GM19395 (cell line): ENCODE results near the gene FAM3B.

Experiments
- ATAC-seq: cut with Tn5 transposase; IDR thresholded peaks from one replicate; pipeline ENCODE4 v1.9.1; 2021; ENCODE audit warnings: mild to moderate bottlenecking, moderate library complexity; ENCODE audit not compliant: unreplicated experiment

Gene FAM3B

GRCh38 chr21:41393876-41394465 is 77.4 kb downstream of the FAM3B start:
- no peak for ATAC-seq

DNA sequence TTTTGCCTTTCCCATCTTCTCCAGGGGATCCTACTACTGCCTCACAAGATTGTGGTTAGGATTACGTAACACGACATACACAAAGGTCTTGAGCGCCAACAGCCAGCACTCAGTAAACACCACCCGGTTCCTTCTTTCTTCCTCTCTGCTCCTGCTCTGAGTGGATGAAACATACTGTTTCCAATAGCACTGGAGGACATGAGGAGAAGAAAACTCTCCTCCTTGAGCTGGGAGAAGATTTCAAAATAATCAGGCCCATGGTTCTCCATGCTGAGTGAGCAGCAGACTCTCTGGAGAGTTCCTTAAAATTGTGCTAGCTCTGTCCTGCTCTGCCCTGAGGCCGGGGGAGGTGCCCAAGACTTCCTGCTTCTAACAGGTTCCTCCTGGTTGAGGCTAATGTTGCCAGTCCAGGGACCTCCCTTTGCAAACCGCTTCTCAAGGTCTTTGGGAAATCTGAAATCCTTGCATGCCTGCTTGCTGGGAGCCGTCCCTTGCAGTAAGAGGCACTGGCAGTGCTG is 80.0 kb downstream of the FAM3B start:
- ATAC-seq: no peak

GRCh38 chr21:41397471-41397891 is 80.9 kb downstream of the FAM3B start:
- ATAC-seq: no peak

DNA sequence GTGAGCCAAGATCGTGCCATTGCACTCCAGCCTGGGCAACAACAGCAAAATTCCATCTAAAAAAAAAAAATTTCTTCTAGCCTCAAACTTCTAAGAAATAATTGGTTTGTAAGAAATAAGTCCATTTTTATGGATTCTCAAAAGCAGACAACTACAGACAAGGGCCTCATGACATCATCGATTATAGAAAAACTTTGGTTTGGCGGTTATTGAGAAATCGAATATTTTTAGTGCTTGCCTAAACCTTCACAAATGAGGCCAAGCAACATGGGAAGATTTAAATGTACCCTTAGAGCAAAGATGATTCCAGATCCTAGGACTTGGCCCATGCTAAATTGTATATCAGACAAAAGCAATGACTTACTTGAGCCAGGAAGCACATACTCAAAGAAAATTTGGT is 81.7 kb downstream of the FAM3B start:
- ATAC-seq: no peak

DNA sequence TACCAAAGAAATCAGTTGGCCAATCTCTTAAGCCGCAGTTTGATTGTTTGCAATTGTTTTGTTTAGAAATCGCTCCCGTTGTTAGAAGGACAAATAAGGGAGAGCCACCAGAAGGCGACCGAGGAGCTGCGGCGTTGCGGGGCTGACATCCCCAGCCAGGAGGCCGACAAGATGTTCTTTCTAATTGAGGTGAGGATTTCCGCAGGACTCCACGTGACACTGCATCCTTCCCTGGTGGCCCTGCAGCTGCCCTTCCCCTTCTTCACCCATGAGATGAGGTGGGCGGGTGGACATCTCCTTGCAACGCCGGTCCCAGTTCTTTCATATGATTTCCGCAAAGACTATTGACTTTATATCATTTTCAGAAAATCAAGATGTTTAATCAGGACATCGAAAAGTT is 82.2 kb downstream of the FAM3B start:
- ATAC-seq: no peak

DNA sequence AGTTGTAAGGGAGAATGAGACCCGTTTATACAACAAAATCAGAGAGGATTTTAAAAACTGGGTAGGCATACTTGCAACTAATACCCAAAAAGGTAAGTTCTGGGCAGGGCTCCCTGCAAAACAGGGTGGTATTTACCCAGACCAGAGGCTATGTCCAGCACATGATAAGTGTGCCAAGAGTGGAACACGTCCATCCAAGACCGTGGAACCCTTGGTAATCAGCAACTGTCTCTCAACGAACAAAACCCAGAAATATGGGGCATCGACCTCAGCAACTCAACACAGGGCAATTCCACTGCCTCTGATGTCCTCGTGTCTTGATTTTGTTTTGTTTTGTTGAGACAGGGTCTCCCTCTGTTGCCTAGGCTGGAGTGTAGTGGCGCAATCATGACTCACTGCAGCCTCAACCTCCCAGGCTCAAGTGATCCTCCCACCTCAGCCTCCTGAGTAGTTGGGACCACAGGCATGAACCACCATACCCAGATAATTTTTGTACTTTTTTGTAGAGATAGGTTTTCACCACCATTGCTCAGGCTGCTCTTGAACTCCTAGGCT is 82.7 kb downstream of the FAM3B start:
- ATAC-seq: no peak

DNA sequence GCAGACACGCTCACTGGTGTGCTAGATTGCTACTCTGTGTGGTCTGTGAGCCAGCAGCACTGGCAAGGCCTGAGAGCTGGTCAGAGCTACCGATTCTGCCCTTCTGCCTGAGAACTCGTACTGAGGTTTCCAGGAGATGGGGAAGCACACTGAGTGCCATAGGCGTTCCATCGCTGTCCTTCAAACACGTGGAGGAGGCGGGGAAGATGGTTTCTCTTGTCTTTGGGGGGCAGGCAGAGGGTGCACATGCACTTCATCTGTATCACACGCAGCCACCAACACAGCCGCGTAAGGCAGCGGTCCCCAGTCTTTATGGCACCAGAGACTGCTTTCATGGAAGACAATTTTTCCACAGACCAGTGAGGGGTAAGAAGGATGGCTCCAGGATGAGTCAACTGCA is 85.6 kb downstream of the FAM3B start:
- no peak for ATAC-seq

DNA sequence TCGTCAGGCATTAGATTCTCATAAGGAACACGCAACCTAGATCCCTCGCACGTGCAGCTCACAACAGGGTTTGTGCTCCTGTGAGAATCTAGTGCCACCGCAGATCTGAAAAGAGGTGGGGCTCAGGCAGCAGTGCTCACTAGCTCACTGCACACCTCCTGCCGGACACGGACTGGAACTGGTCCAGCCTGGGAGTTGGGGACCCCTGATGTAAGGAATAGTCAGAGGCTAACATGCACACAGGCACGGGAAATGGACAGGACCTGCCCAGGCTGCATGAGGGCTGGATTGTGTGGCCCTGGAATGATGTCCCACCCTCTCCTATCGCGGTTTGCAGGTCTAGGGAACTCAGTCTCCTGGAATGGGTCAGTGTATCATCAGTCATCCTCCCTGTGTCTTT is 86.2 kb downstream of the FAM3B start:
- no peak for ATAC-seq

DNA sequence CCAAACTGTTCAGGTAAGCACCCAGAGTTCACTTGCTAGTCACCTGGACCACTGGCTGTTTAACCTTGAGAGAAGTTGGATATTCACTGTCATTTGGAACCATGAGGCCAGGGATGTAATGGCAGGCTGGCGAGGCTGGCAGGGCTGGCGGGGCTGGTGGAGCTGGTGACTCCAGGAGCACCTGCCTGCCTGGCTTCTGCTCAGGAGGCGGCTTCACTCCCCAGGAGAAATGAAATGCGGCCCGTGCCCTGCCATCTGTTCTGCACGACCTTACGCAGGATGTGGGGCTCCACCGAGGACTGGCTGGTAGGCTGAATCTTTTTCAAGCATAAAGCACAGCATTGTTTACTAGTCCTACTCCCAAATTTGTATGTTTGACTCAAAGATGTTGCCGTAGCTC is 86.7 kb downstream of the FAM3B start:
- no peak for ATAC-seq

GRCh38 chr21:41403966-41404365 is 87.4 kb downstream of the FAM3B start:
- no peak for ATAC-seq

DNA sequence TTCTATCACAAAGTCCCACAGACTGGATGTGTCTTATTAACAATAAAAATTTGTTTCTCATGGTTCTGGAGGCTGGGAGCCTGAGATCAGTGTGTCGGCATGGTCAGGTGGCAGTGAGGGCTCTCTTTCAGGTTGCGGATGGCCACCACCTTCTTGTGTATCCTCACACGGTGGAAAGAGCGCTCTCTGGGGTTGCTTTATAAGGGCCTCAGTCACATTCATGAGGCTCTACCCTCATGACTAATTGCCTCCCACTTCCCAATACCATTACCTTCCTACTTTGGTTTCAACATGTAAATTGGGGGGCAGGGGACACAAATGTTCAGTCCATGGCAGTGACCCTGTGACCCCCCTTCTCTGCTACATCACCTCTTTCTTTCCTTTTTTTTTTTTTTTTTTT is 88.7 kb downstream of the FAM3B start:
- ATAC-seq: no peak

DNA sequence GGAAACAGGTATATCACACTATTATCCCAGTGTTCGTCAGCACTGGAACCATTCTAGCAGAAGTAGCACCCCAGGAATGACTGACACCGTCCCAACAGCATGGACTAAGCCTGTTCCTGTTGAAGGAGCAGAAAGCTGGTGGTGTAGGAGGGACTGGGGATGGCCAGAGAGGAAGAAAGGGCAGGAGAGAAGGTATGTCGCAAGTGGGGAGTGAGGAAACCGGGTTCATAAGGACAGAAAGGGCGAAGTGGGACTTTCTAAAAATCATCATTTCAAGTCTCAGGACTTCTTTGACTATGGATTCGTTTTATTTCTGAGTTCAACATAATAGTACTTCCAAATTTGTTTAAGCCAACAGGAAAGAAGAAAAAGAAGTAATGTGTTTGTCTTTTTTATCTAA is 89.7 kb downstream of the FAM3B start:
- ATAC-seq: no peak
